Progenitor cell of endocrine pancreas (in vitro differentiated cells): ENCODE data around the gene GRIK2. TPM values are rescaled to one million over a fixed set of nuclear protein-coding genes. Genes with fewer than 3 reads are reported as not detected.

Source experiments
- DNase-seq: peaks from one replicate; pipeline ENCODE4 v3.0.0; 2021; ENCODE audit warnings: low spot score; ENCODE audit not compliant: unreplicated experiment
- H3K27ac Mint-ChIP-seq: 2 replicates; pipeline ENCODE4 v1.8.0; 2021; ENCODE audit warnings: mild to moderate bottlenecking, moderate library complexity, mixed read lengths
- H3K27me3 Mint-ChIP-seq: 2 replicates; pipeline ENCODE4 v1.8.0; 2021; ENCODE audit warnings: mixed read lengths
- H3K36me3 Mint-ChIP-seq: 2 replicates; pipeline ENCODE4 v1.8.0; 2022; ENCODE audit warnings: mixed read lengths; ENCODE audit not compliant: insufficient read depth
- H3K4me1 Mint-ChIP-seq: 2 replicates; pipeline ENCODE4 v1.8.0; 2021; ENCODE audit warnings: low read depth, mixed read lengths
- H3K4me3 Mint-ChIP-seq: 2 replicates; pipeline ENCODE4 v1.8.0; 2021; ENCODE audit warnings: low read depth, mild to moderate bottlenecking, moderate library complexity, mixed read lengths
- H3K9me3 Mint-ChIP-seq: 2 replicates; pipeline ENCODE4 v1.8.0; 2021; ENCODE audit warnings: low read depth, mixed read lengths
- CTCF ChIP-seq: fragments of 200-600 bp; sonication (generic); IDR thresholded peaks from one replicate; pipeline ENCODE4 v1.5.0; 2021; ENCODE audit warnings: antibody characterized with exemption, mild to moderate bottlenecking; ENCODE audit not compliant: unreplicated experiment
- total RNA-seq: library from RNA; stranded (reverse); gene quantifications from 2 replicates; pipeline ENCODE4 v1.2.1, GENCODE V29; 2021

GRIK2 gene
- total RNA-seq, 1 donor from 2014 or later = 6.3 TPM

- Mint-ChIP-seq H3K4me3 (no peak overlapping the region), H3K4me1 (no peaks in the 10 kb centered on the region), H3K27me3 (no peaks in the 10 kb centered on the region), H3K36me3 (no peaks in the 10 kb centered on the region), H3K27ac (no peak overlapping the region), H3K9me3 (no peaks in the 10 kb centered on the region)
- no peak for DNase-seq
- no peak for TF ChIP-seq CTCF
Observed at GRCh38 chr6:101847690-101848089, 454.2 kb downstream of the GRIK2 start.

DNA sequence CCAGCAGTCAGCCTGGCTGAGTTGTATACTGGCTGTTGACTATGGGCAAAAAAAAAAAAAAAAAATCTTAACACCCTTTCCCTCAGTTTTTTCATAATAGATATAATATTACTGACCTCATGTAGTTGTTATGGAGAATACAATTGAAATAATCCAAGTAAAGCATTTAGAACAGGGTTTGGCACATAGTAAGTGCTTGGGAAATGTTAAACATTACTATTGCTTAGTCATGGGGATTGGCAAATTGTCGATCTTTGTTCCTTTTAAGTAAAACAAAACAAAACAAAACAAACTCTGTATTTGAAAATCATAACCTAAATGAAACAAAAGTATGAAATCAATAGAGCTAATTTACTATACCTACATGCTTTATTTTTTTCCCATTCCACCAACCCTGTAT, 458.4 kb downstream of the GRIK2 start:
- no peak for DNase-seq
- no peaks in the 10 kb centered on the region for H3K9me3 Mint-ChIP-seq
- no peaks in the 10 kb centered on the region for H3K4me1 Mint-ChIP-seq
- TF ChIP-seq CTCF = no peak
- no peak overlapping the region for H3K27ac Mint-ChIP-seq
- H3K4me3 Mint-ChIP-seq = no peak overlapping the region
- no peaks in the 10 kb centered on the region for H3K36me3 Mint-ChIP-seq
- no peaks in the 10 kb centered on the region for H3K27me3 Mint-ChIP-seq

- TF ChIP-seq CTCF = no peak
- H3K4me1 Mint-ChIP-seq = no peaks in the 10 kb centered on the region
- DNase-seq = no peak
- H3K27me3 Mint-ChIP-seq = no peaks in the 10 kb centered on the region
- no peaks in the 10 kb centered on the region for H3K9me3 Mint-ChIP-seq
- H3K36me3 Mint-ChIP-seq = no peaks in the 10 kb centered on the region
- H3K4me3 Mint-ChIP-seq = no peak overlapping the region
- no peak overlapping the region for H3K27ac Mint-ChIP-seq
Observed at GRCh38 chr6:101853231-101854085, 459.9 kb downstream of the GRIK2 start.

GRCh38 chr6:101876431-101876830, 482.9 kb downstream of the GRIK2 start:
- H3K4me3 Mint-ChIP-seq = no peak overlapping the region
- TF ChIP-seq CTCF = no peak
- H3K27me3 Mint-ChIP-seq = no peaks in the 10 kb centered on the region
- H3K36me3 Mint-ChIP-seq = peaks cover 2% of the 10 kb centered on the region
- H3K4me1 Mint-ChIP-seq = peaks cover 13% of the 10 kb centered on the region
- no peak overlapping the region for H3K27ac Mint-ChIP-seq
- no peak for DNase-seq
- H3K9me3 Mint-ChIP-seq = peaks cover 4% of the 10 kb centered on the region

GRCh38 chr6:101878554-101879276, 485.2 kb downstream of the GRIK2 start:
- no peaks in the 10 kb centered on the region for H3K27me3 Mint-ChIP-seq
- no peak overlapping the region for H3K4me3 Mint-ChIP-seq
- H3K36me3 Mint-ChIP-seq = peaks cover 2% of the 10 kb centered on the region
- H3K27ac Mint-ChIP-seq = no peak overlapping the region
- H3K9me3 Mint-ChIP-seq = peaks cover 4% of the 10 kb centered on the region
- TF ChIP-seq CTCF = no peak
- peaks cover 13% of the 10 kb centered on the region for H3K4me1 Mint-ChIP-seq
- DNase-seq = no peak
